Loucy (cell line): ENCODE measurements around the gene PLEK2.

ENCODE experiments used
- H2AFZ ChIP-seq: fragments of 200-600 bp; sonication (generic); 2 replicates; pipeline ENCODE4 v1.6.0; 2016; ENCODE audit warnings: antibody characterized with exemption, mild to moderate bottlenecking, low read length, moderate library complexity
- H3F3A ChIP-seq: fragments of 200-600 bp; 2 replicates; pipeline ENCODE4 v1.6.0; 2016; ENCODE audit warnings: antibody characterized with exemption, low read depth, mild to moderate bottlenecking
- H3K27me3 ChIP-seq: fragments of 200-600 bp; sonication (generic); 2 replicates; pipeline ENCODE4 v1.6.1; 2014; ENCODE audit warnings: low read length, mild to moderate bottlenecking; ENCODE audit not compliant: insufficient read depth, poor library complexity, severe bottlenecking
- H3K36me3 ChIP-seq: fragments of 200-600 bp; sonication (generic); 2 replicates; pipeline ENCODE4 v1.6.1; 2016; ENCODE audit warnings: low read length; ENCODE audit not compliant: insufficient read depth
- H3K4me1 ChIP-seq: fragments of 200-600 bp; sonication (generic); 2 replicates; pipeline ENCODE4 v1.5.1; 2014; ENCODE audit warnings: low read length, mild to moderate bottlenecking; ENCODE audit not compliant: insufficient read depth, poor library complexity, severe bottlenecking
- H3K4me2 ChIP-seq: fragments of 200-600 bp; sonication (generic); 2 replicates; pipeline ENCODE4 v1.6.0; 2014; ENCODE audit warnings: antibody characterized with exemption, low read length, low read depth, mild to moderate bottlenecking; ENCODE audit not compliant: poor library complexity, severe bottlenecking
- H3K4me3 ChIP-seq: fragments of 200-600 bp; sonication (generic); 2 replicates; pipeline ENCODE4 v1.5.1; 2014; ENCODE audit warnings: low read length, mild to moderate bottlenecking, mixed read lengths; ENCODE audit not compliant: poor library complexity, severe bottlenecking
- H3K79me2 ChIP-seq: fragments of 200-600 bp; sonication (generic); 2 replicates; pipeline ENCODE4 v1.6.1; 2014; ENCODE audit warnings: low read length; ENCODE audit not compliant: insufficient read depth
- H3K9ac ChIP-seq: fragments of 200-600 bp; sonication (generic); 2 replicates; pipeline ENCODE4 v1.6.0; 2014; ENCODE audit warnings: mild to moderate bottlenecking, low read depth, low read length, moderate library complexity; ENCODE audit not compliant: poor library complexity, severe bottlenecking
- H3K9me2 ChIP-seq: fragments of 200-600 bp; sonication (generic); replicated peaks from 2 replicates; pipeline ENCODE4 v1.6.1; 2016; ENCODE audit warnings: low read depth, low read length, mixed read lengths
- H3K9me3 ChIP-seq: fragments of 200-600 bp; sonication (generic); 2 replicates; pipeline ENCODE4 v1.6.1; 2014; ENCODE audit warnings: mild to moderate bottlenecking, antibody characterized with exemption, low read length, low read depth; ENCODE audit not compliant: insufficient read depth
- H4K20me1 ChIP-seq: fragments of 200-600 bp; sonication (generic); 2 replicates; pipeline ENCODE4 v1.6.0; 2014; ENCODE audit warnings: antibody characterized with exemption, low read length, mild to moderate bottlenecking; ENCODE audit not compliant: insufficient read depth, poor library complexity, severe bottlenecking
- EZH2phosphoT487 ChIP-seq: fragments of 200-600 bp; IDR thresholded peaks from 2 replicates; pipeline ENCODE4 v1.6.1; 2018; ENCODE audit warnings: antibody characterized with exemption, mild to moderate bottlenecking, moderate library complexity, borderline replicate concordance
- TF ChIP-seq, protein P1 (sequence below): fragments of 200-600 bp; sonication (generic); conservative IDR thresholded peaks from 2 replicates; pipeline ENCODE4 v1.5.1; 2014; ENCODE audit warnings: mild to moderate bottlenecking, antibody characterized with exemption, low read length

Gene PLEK2

DNA sequence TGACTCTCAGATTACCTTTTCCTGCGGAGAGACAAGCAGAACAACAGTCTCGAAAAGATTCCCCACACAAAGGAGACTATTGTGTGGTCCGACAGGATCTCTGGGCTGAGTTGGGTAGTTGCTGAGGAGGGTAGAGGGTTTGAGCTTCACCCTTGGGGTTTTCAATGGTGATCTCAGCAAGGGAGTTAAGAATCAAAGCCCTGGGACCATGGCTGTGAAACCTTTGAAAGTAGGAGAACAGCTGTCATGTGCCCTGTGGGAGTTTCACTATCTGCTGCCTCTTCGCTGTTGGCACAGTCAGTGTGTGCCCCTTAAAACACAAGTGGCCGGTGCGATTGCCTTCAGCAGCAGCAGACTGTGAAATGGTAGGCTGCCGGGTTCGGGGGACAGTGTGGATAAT lies 14.2 kb upstream of the PLEK2 start:
- H3K4me3 ChIP-seq, result no peak overlapping the region
- H3K27me3 ChIP-seq, result no peaks in the 10 kb centered on the region
- no peak for TF ChIP-seq EZH2phosphoT487
- TF ChIP-seq, protein P1, sequence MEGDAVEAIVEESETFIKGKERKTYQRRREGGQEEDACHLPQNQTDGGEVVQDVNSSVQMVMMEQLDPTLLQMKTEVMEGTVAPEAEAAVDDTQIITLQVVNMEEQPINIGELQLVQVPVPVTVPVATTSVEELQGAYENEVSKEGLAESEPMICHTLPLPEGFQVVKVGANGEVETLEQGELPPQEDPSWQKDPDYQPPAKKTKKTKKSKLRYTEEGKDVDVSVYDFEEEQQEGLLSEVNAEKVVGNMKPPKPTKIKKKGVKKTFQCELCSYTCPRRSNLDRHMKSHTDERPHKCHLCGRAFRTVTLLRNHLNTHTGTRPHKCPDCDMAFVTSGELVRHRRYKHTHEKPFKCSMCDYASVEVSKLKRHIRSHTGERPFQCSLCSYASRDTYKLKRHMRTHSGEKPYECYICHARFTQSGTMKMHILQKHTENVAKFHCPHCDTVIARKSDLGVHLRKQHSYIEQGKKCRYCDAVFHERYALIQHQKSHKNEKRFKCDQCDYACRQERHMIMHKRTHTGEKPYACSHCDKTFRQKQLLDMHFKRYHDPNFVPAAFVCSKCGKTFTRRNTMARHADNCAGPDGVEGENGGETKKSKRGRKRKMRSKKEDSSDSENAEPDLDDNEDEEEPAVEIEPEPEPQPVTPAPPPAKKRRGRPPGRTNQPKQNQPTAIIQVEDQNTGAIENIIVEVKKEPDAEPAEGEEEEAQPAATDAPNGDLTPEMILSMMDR, result no peak
- H2AFZ ChIP-seq, result no peak overlapping the region
- H3F3A ChIP-seq, result no peaks in the 10 kb centered on the region
- no peaks in the 10 kb centered on the region for H4K20me1 ChIP-seq
- H3K36me3 ChIP-seq, result no peaks in the 10 kb centered on the region
- H3K9me3 ChIP-seq, result no peaks in the 10 kb centered on the region
- H3K4me2 ChIP-seq, result no peak overlapping the region
- no peaks in the 10 kb centered on the region for H3K79me2 ChIP-seq
- H3K9ac ChIP-seq, result no peak overlapping the region
- no peaks in the 10 kb centered on the region for H3K4me1 ChIP-seq
- H3K9me2 ChIP-seq, result no peaks in the 10 kb centered on the region

DNA sequence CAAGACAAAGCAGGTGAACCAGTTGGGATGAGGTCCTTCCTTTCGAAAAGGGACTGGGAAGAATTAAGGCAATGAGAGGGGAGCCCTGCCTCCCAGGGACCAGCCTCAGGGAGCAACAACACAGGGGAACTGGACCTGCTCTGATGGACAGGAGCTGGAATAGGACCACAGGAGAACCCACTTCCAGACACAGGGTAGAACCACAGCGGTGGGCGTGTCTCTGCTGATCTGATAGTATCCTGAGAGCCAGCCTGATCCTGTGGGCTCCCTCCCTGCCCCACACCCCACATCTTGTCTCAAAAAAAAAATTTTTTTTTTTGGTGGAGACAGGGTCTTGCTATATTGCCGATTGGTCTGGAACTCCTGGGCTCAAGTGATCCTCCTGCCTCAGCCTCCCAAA lies 13.6 kb upstream of the PLEK2 start:
- H3K9me2 ChIP-seq, result no peaks in the 10 kb centered on the region
- no peaks in the 10 kb centered on the region for H3K9me3 ChIP-seq
- H3F3A ChIP-seq, result no peaks in the 10 kb centered on the region
- H3K4me1 ChIP-seq, result no peaks in the 10 kb centered on the region
- H3K79me2 ChIP-seq, result no peaks in the 10 kb centered on the region
- H3K4me2 ChIP-seq, result no peak overlapping the region
- no peak overlapping the region for H3K9ac ChIP-seq
- no peak overlapping the region for H3K4me3 ChIP-seq
- TF ChIP-seq EZH2phosphoT487, result no peak
- TF ChIP-seq, protein P1, result no peak
- no peaks in the 10 kb centered on the region for H4K20me1 ChIP-seq
- no peak overlapping the region for H2AFZ ChIP-seq
- no peaks in the 10 kb centered on the region for H3K27me3 ChIP-seq
- no peaks in the 10 kb centered on the region for H3K36me3 ChIP-seq

DNA sequence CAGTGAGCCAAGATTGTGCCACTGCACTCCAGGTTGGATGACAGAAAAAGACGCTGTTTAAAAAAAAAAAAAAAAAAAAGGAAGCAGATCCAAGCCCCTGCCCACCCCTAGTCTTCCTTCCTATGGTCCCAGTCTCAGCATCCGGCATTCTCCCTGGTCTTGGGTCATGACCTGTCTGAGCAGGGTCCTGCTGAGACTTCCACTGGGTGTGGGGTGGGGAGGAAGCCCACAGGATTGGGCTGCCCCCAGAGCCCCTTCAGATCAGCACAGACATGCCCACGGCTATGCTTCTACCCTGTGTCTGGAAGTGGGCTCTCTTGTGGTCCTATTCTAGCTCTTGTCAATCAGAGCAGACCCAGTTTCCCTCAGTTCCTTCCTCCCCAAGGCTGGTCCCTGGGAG lies 12.6 kb upstream of the PLEK2 start:
- no peaks in the 10 kb centered on the region for H3K4me1 ChIP-seq
- H3K4me3 ChIP-seq, result no peak overlapping the region
- no peaks in the 10 kb centered on the region for H3K79me2 ChIP-seq
- no peaks in the 10 kb centered on the region for H3K9me2 ChIP-seq
- H3K27me3 ChIP-seq, result no peaks in the 10 kb centered on the region
- no peaks in the 10 kb centered on the region for H3F3A ChIP-seq
- no peak overlapping the region for H2AFZ ChIP-seq
- H4K20me1 ChIP-seq, result no peaks in the 10 kb centered on the region
- H3K36me3 ChIP-seq, result no peaks in the 10 kb centered on the region
- no peak for TF ChIP-seq EZH2phosphoT487
- TF ChIP-seq, protein P1, result no peak
- no peak overlapping the region for H3K9ac ChIP-seq
- H3K9me3 ChIP-seq, result no peaks in the 10 kb centered on the region
- no peak overlapping the region for H3K4me2 ChIP-seq
